Endodermal cell (in vitro differentiated cells): ENCODE results near the gene CLTCL1. TPM values are rescaled to one million over a fixed set of nuclear protein-coding genes. Genes with fewer than 3 reads are reported as not detected.

Experiments used
- DNase-seq: peaks from one replicate; pipeline ENCODE4 v3.0.0-alpha.2; 2017
- H3K27ac ChIP-seq: 2 replicates; pipeline ENCODE4 v1.5.1; 2013; ENCODE audit warnings: mild to moderate bottlenecking, low read depth, low read length, moderate library complexity
- H3K27me3 ChIP-seq: 2 replicates; pipeline ENCODE4 v1.6.1; 2013; ENCODE audit warnings: mild to moderate bottlenecking, low read length, moderate library complexity; ENCODE audit not compliant: insufficient read depth, control insufficient read depth, poor library complexity, severe bottlenecking
- H3K36me3 ChIP-seq: 2 replicates; pipeline ENCODE4 v1.7.0; 2013; ENCODE audit warnings: mild to moderate bottlenecking, low read length, moderate library complexity; ENCODE audit not compliant: control insufficient read depth, insufficient read depth
- H3K4me1 ChIP-seq: one replicate; pipeline ENCODE4 v1.7.0; 2013; ENCODE audit warnings: low read length; ENCODE audit not compliant: control insufficient read depth, insufficient read depth
- H3K4me3 ChIP-seq: 2 replicates; pipeline ENCODE4 v1.5.1; 2013; ENCODE audit warnings: mild to moderate bottlenecking, low read length, moderate library complexity
- H3K9ac ChIP-seq: 2 replicates; pipeline ENCODE4 v1.6.1; 2013; ENCODE audit warnings: mild to moderate bottlenecking, low read length, moderate library complexity; ENCODE audit not compliant: poor library complexity, severe bottlenecking; ENCODE audit errors: extremely low read depth
- H3K9me3 ChIP-seq: 2 replicates; pipeline ENCODE4 v1.6.1; 2013; ENCODE audit warnings: mild to moderate bottlenecking, low read length, moderate library complexity; ENCODE audit not compliant: control insufficient read depth
- H3K27ac Mint-ChIP-seq: 2 replicates; pipeline ENCODE4 v1.8.0; 2020; ENCODE audit warnings: mixed read lengths
- H3K27me3 Mint-ChIP-seq: 2 replicates; pipeline ENCODE4 v1.8.0; 2021; ENCODE audit warnings: mild to moderate bottlenecking, mixed read lengths; ENCODE audit not compliant: insufficient read depth
- H3K36me3 Mint-ChIP-seq: 2 replicates; pipeline ENCODE4 v1.8.0; 2020; ENCODE audit warnings: low read depth, mixed read lengths
- H3K4me1 Mint-ChIP-seq: 2 replicates; pipeline ENCODE4 v1.8.0; 2020; ENCODE audit warnings: mixed read lengths
- H3K4me3 Mint-ChIP-seq: 2 replicates; pipeline ENCODE4 v1.8.0; 2020; ENCODE audit warnings: mild to moderate bottlenecking, moderate library complexity, mixed read lengths
- H3K9me3 Mint-ChIP-seq: 2 replicates; pipeline ENCODE4 v1.8.0; 2020; ENCODE audit warnings: mild to moderate bottlenecking, mixed read lengths
- CTCF ChIP-seq: fragments of 200-600 bp; sonication (generic); conservative IDR thresholded peaks from 2 replicates; pipeline ENCODE4 v1.5.0; 2021; ENCODE audit warnings: antibody characterized with exemption, mild to moderate bottlenecking
- WGBS, 2 experiments: methylation state at CpG; one replicate each; pipeline versions ENCODE4 v1.1.5 to v1.1.7; 2013; ENCODE audit warnings: missing lambda C conversion rate in 2 of 2, mixed read lengths in 1 of 2; ENCODE audit not compliant: insufficient coverage in 1 of 2, insufficient read length in 1 of 2; 5-methylcytosine and 5-hydroxymethylcytosine counted together
- total RNA-seq, 2 donors: library from RNA; stranded (reverse); fragmentation: NEBNext Ultra II Directional in 1 of 2; extraction: Animal tissue kit (Norgen Biotek cat#: 25700) in 1 of 2; gene quantifications; 2 replicates in 1 of 2; 3 replicates in 1 of 2; pipeline ENCODE4 v1.2.1, GENCODE V29; 2021

The CLTCL1 gene
- total RNA-seq, 2 donors from 2014 or later = 11.8 to 14.4 TPM

GRCh38 chr22:19304547-19304946, 13.0 kb upstream of the CLTCL1 start:
- Histone ChIP-seq H3K4me3 (no peak overlapping the region), H3K27ac (no peak overlapping the region), H3K36me3 (no peaks in the 10 kb centered on the region), H3K9me3 (no peaks in the 10 kb centered on the region), H3K9ac (no peak overlapping the region), H3K27me3 (no peaks in the 10 kb centered on the region), H3K4me1 (no peaks in the 10 kb centered on the region)
- no peak for TF ChIP-seq CTCF
- 98 to 100% methylated on average over 3 to 5 of the region's 5 CpGs for WGBS, 2 experiments
- no peak overlapping the region for H3K4me3 Mint-ChIP-seq
- H3K36me3 Mint-ChIP-seq = no peaks in the 10 kb centered on the region
- peaks cover 5% of the 10 kb centered on the region for H3K27me3 Mint-ChIP-seq
- H3K9me3 Mint-ChIP-seq = peaks cover 4% of the 10 kb centered on the region
- no peaks in the 10 kb centered on the region for H3K4me1 Mint-ChIP-seq
- H3K27ac Mint-ChIP-seq = no peak overlapping the region
- DNase-seq = no peak

- no peaks in the 10 kb centered on the region for H3K36me3 ChIP-seq
- no peak for DNase-seq
- Mint-ChIP-seq H3K27ac (no peak overlapping the region), H3K4me1 (peaks cover 5% of the 10 kb centered on the region), H3K27me3 (peaks cover 5% of the 10 kb centered on the region), H3K36me3 (no peaks in the 10 kb centered on the region), H3K9me3 (peaks cover 4% of the 10 kb centered on the region), H3K4me3 (no peak overlapping the region)
- no peaks in the 10 kb centered on the region for H3K27me3 ChIP-seq
- H3K4me3 ChIP-seq = no peak overlapping the region
- H3K9me3 ChIP-seq = no peaks in the 10 kb centered on the region
- no peak for TF ChIP-seq CTCF
- peaks cover 5% of the 10 kb centered on the region for H3K4me1 ChIP-seq
- WGBS, 2 experiments = 81 to 89% methylated on average over 1 of the region's 1 CpG
- no peak overlapping the region for H3K27ac ChIP-seq
- no peak overlapping the region for H3K9ac ChIP-seq
These were observed 12.3 kb upstream of the CLTCL1 start for GRCh38 chr22:19303785-19304184.

- H3K27ac Mint-ChIP-seq = no peak overlapping the region
- Histone ChIP-seq H3K9me3 (no peaks in the 10 kb centered on the region), H3K27me3 (peaks cover 17% of the 10 kb centered on the region), H3K4me3 (no peak overlapping the region), H3K27ac (no peak overlapping the region), H3K36me3 (no peaks in the 10 kb centered on the region), H3K4me1 (peaks cover 8% of the 10 kb centered on the region), H3K9ac (no peak overlapping the region)
- no peaks in the 10 kb centered on the region for H3K36me3 Mint-ChIP-seq
- H3K4me3 Mint-ChIP-seq = no peak overlapping the region
- H3K4me1 Mint-ChIP-seq = peaks cover 23% of the 10 kb centered on the region
- no peak for DNase-seq
- TF ChIP-seq CTCF = no peak
- peaks cover 6% of the 10 kb centered on the region for H3K27me3 Mint-ChIP-seq
- H3K9me3 Mint-ChIP-seq = no peaks in the 10 kb centered on the region
These were observed 4.2 kb upstream of the CLTCL1 start for GRCh38 chr22:19295733-19296132.
